Liver (tissue), 3 donors: ENCODE results near the gene ANKFY1.

Experiments used
- ATF3 ChIP-seq: IDR thresholded peaks from 2 replicates; pipeline ENCODE4 v1.6.1; 2016; ENCODE audit warnings: antibody characterized with exemption
- CTCF ChIP-seq: fragments of 150-350 bp; IDR thresholded peaks from 2 replicates; pipeline ENCODE4 v1.5.1; 2017; ENCODE audit warnings: improper control_type of control experiment, low read depth, low read length; ENCODE audit not compliant: missing input control
- EGR1 ChIP-seq, 2 donors: IDR thresholded peaks; 2 replicates each; pipeline ENCODE4 v1.6.1; 2016 to 2018; ENCODE audit warnings: antibody characterized with exemption in 2 of 2, low read depth in 2 of 2
- FOXA1 ChIP-seq: IDR thresholded peaks from 2 replicates; pipeline ENCODE4 v1.6.1; 2016; ENCODE audit warnings: antibody characterized with exemption
- GABPA ChIP-seq, 2 donors: IDR thresholded peaks in 1 of 2; conservative IDR thresholded peaks in 1 of 2; 2 replicates each; pipeline ENCODE4 v1.6.1; 2016; ENCODE audit warnings: antibody characterized with exemption in 2 of 2, mild to moderate bottlenecking in 1 of 2, moderate library complexity in 1 of 2
- JUND ChIP-seq, 2 donors: IDR thresholded peaks; 2 replicates each; pipeline ENCODE4 v1.6.1; 2016; ENCODE audit warnings: antibody characterized with exemption in 2 of 2
- MAX ChIP-seq: IDR thresholded peaks from 2 replicates; pipeline ENCODE4 v1.6.1; 2016; ENCODE audit warnings: antibody characterized with exemption
- NR2F2 ChIP-seq: IDR thresholded peaks from 2 replicates; pipeline ENCODE4 v1.6.1; 2016; ENCODE audit warnings: antibody characterized with exemption
- RAD21 ChIP-seq, 2 donors: IDR thresholded peaks; 2 replicates each; pipeline ENCODE4 v1.6.1; 2016; ENCODE audit warnings: antibody characterized with exemption in 2 of 2, mild to moderate bottlenecking in 2 of 2
- REST ChIP-seq: IDR thresholded peaks from 2 replicates; pipeline ENCODE4 v1.6.1; 2016; ENCODE audit warnings: antibody characterized with exemption, mild to moderate bottlenecking
- RXRA ChIP-seq, 2 donors: IDR thresholded peaks; 2 replicates each; pipeline ENCODE4 v1.6.1; 2017 to 2018; ENCODE audit warnings: antibody characterized with exemption in 2 of 2, mild to moderate bottlenecking in 1 of 2
- SP1 ChIP-seq: IDR thresholded peaks from 2 replicates; pipeline ENCODE4 v1.6.1; 2018; ENCODE audit warnings: antibody characterized with exemption, mild to moderate bottlenecking
- TAF1 ChIP-seq: conservative IDR thresholded peaks from 2 replicates; pipeline ENCODE4 v1.6.1; 2016; ENCODE audit warnings: antibody characterized with exemption, mild to moderate bottlenecking
- YY1 ChIP-seq: IDR thresholded peaks from 2 replicates; pipeline ENCODE4 v1.6.1; 2016; ENCODE audit warnings: antibody characterized with exemption, mild to moderate bottlenecking
- donor health status: healthy.
- donor health status: healthy.

DNA sequence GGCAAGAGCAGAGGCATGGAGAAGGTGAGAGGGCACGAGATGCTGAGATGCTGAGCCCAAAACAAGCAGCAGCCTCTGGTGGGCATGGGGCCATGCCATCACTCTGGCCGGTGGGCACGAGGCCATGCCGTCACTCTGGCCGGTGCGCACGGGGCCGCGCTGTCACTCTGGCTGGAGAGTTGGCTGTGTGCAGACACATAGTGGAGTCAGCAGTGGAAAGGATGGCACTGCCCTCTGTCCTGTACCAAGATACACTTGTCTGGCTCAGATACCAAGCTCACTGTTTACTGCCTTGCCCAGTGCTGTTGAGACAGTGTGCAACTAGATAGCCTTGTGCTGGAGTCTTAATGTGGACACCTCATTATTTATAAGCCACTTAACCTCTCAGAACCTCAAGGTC, 75.7 kb downstream of the ANKFY1 start:
- TF ChIP-seq GABPA (IDR thresholded peaks at IDR 0.05 in 1 of 2, conservative IDR thresholded peaks at IDR 0.05 in 1 of 2) = no peak
- TF ChIP-seq RAD21 (IDR thresholded peaks at IDR 0.05) = no peak
- TF ChIP-seq MAX = no peak
- TF ChIP-seq CTCF = no peak
- TF ChIP-seq TAF1 = no peak
- TF ChIP-seq JUND (IDR thresholded peaks at IDR 0.05) = no peak
- TF ChIP-seq YY1 = no peak
- TF ChIP-seq EGR1 (IDR thresholded peaks at IDR 0.05; ENCODE audit: low read depth in 2 of 2) = no peak
- no peak for TF ChIP-seq FOXA1
- TF ChIP-seq SP1 = no peak
- no peak for TF ChIP-seq REST
- TF ChIP-seq NR2F2 = no peak
- no peak for TF ChIP-seq ATF3
- no peak for TF ChIP-seq RXRA (IDR thresholded peaks at IDR 0.05)
